Measurements from ENCODE around the gene KCNJ6. TPM values are rescaled to one million over a fixed set of nuclear protein-coding genes. Genes with fewer than 3 reads are reported as not detected.

The KCNJ6 gene
- polyA plus RNA-seq, 1 of the 3 experiments (the other 2 are of a cell fraction) = not detected

DNA sequence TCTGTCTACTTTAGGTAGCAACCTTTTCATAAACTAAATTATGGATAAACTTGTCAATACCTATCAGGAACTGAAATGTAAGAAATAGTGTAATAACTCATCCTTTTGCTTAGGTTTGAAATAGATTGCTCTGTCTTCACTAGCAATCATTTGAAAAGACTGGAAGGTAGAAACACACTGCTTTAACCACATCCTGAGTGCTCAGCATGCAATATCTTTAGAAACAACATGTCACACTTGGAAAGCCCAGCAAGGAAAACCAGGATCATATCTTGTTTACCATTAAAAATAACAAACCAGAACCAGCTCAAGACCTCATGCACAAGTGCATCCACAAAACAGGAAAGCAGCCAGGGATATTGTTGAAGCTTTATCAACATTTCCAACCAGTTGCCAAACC, 3.6 kb downstream of the KCNJ6 start:
- Histone ChIP-seq H3K27me3 (ENCODE audit: insufficient read depth) (peaks cover 26% of the 10 kb centered on the region), H3K4me2 (no peak overlapping the region), H3K4me3 (ENCODE audit: low read depth in 2 of 2, low read length in 1 of 2) (no peak overlapping the region), H3K4me1 (ENCODE audit: control insufficient read depth in 1 of 2, insufficient read depth in 2 of 2, low read depth in 1 of 2, low read length in 1 of 2) (peaks cover 0 to 7% of the 10 kb centered on the region in 2 experiments; a peak in 1 of 4 replicates), H3K9me3 (no peaks in the 10 kb centered on the region), H4K20me1 (ENCODE audit: insufficient read depth) (no peaks in the 10 kb centered on the region), H3K9me2 (no peaks in the 10 kb centered on the region), H3K79me2 (ENCODE audit: insufficient read depth) (no peaks in the 10 kb centered on the region), H3K36me3 (replicated peaks in 1 of 2; ENCODE audit: control insufficient read depth in 1 of 2, insufficient read depth in 2 of 2, low read length in 1 of 2) (no peaks in the 10 kb centered on the region), H3F3A (replicated peaks; ENCODE audit: insufficient read depth) (no peaks in the 10 kb centered on the region), H3K27ac (ENCODE audit: low read depth in 2 of 2, low read length in 1 of 2) (no peak overlapping the region), H3K9ac (no peak overlapping the region), H2AFZ (ENCODE audit: low read depth) (no peak overlapping the region)
- TF ChIP-seq NFIC (IDR thresholded peaks at IDR 0.05; ENCODE audit: borderline replicate concordance) = no peak
- TF ChIP-seq, protein P1, sequence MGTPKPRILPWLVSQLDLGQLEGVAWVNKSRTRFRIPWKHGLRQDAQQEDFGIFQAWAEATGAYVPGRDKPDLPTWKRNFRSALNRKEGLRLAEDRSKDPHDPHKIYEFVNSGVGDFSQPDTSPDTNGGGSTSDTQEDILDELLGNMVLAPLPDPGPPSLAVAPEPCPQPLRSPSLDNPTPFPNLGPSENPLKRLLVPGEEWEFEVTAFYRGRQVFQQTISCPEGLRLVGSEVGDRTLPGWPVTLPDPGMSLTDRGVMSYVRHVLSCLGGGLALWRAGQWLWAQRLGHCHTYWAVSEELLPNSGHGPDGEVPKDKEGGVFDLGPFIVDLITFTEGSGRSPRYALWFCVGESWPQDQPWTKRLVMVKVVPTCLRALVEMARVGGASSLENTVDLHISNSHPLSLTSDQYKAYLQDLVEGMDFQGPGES (IDR thresholded peaks at IDR 0.05; ENCODE audit: low read depth, low read length) = no peak
- TF ChIP-seq RFX5 (IDR thresholded peaks at IDR 0.05; ENCODE audit: low read length) = no peak
- TF ChIP-seq, protein P2, sequence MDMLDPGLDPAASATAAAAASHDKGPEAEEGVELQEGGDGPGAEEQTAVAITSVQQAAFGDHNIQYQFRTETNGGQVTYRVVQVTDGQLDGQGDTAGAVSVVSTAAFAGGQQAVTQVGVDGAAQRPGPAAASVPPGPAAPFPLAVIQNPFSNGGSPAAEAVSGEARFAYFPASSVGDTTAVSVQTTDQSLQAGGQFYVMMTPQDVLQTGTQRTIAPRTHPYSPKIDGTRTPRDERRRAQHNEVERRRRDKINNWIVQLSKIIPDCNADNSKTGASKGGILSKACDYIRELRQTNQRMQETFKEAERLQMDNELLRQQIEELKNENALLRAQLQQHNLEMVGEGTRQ (IDR thresholded peaks at IDR 0.05; ENCODE audit: borderline replicate concordance, low read depth, low read length) = no peak
- TF ChIP-seq FOSL2 (IDR thresholded peaks at IDR 0.05; ENCODE audit: borderline replicate concordance, low read depth) = no peak
- TF ChIP-seq, protein P3, sequence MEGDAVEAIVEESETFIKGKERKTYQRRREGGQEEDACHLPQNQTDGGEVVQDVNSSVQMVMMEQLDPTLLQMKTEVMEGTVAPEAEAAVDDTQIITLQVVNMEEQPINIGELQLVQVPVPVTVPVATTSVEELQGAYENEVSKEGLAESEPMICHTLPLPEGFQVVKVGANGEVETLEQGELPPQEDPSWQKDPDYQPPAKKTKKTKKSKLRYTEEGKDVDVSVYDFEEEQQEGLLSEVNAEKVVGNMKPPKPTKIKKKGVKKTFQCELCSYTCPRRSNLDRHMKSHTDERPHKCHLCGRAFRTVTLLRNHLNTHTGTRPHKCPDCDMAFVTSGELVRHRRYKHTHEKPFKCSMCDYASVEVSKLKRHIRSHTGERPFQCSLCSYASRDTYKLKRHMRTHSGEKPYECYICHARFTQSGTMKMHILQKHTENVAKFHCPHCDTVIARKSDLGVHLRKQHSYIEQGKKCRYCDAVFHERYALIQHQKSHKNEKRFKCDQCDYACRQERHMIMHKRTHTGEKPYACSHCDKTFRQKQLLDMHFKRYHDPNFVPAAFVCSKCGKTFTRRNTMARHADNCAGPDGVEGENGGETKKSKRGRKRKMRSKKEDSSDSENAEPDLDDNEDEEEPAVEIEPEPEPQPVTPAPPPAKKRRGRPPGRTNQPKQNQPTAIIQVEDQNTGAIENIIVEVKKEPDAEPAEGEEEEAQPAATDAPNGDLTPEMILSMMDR (IDR thresholded peaks at IDR 0.05) = no peak
- TF ChIP-seq SIN3A (IDR thresholded peaks at IDR 0.05; ENCODE audit: borderline replicate concordance, low read depth, low read length) = no peak
- no peak for TF ChIP-seq TEAD4 (IDR thresholded peaks at IDR 0.05; ENCODE audit: borderline replicate concordance, insufficient read depth)
- ChIA-PET CTCF (no interaction called here), POLR2A (no interaction called here)
- DNase-seq = no peak

DNA sequence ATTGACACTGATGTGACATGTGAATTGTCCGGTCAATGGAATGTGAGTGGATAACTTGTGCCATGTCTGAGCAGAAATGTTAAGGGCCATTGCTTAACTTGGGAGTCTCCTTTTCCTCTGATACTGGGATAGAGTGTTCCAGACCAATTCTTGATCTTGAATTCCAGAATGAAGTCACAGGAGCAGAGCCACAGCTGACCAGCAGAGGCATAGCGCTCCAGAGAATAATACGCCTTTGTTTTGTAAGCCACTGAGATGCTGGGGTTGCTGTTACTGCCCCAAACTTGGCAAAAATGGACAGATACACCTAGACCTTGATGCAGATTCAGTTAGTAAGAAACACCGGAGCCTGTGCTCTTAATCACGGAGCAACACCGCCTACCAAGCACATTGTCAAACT, 6.3 kb downstream of the KCNJ6 start:
- no peak for DNase-seq
- POLR2A ChIA-PET = no interaction called here
- CTCF ChIA-PET = no interaction called here
- 32% methylated on average over 6 of the region's 6 CpGs for WGBS (ENCODE audit: low lambda C conversion rate)
- Histone ChIP-seq H3K4me1 (ENCODE audit: control insufficient read depth in 1 of 2, insufficient read depth in 2 of 2, low read depth in 1 of 2, low read length in 1 of 2) (no peaks in the 10 kb centered on the region), H3K79me2 (ENCODE audit: insufficient read depth) (no peaks in the 10 kb centered on the region), H3K27me3 (ENCODE audit: insufficient read depth) (peaks cover 6% of the 10 kb centered on the region; the same call in 1 of the 2 replicates), H3F3A (replicated peaks; ENCODE audit: insufficient read depth) (no peaks in the 10 kb centered on the region), H3K4me2 (no peak overlapping the region), H3K27ac (ENCODE audit: low read depth in 2 of 2, low read length in 1 of 2) (no peak overlapping the region), H3K9me3 (no peaks in the 10 kb centered on the region), H3K36me3 (replicated peaks in 1 of 2; ENCODE audit: control insufficient read depth in 1 of 2, insufficient read depth in 2 of 2, low read length in 1 of 2) (no peaks in the 10 kb centered on the region), H4K20me1 (ENCODE audit: insufficient read depth) (no peaks in the 10 kb centered on the region), H2AFZ (ENCODE audit: low read depth) (no peak overlapping the region), H3K9me2 (no peaks in the 10 kb centered on the region), H3K4me3 (ENCODE audit: low read depth in 2 of 2, low read length in 1 of 2) (no peak overlapping the region), H3K9ac (no peak overlapping the region)
- TF ChIP-seq MEF2A (IDR thresholded peaks at IDR 0.05; ENCODE audit: borderline replicate concordance, low read depth) = no peak
- TF ChIP-seq, protein P3 (IDR thresholded peaks at IDR 0.05) = peak; percentile 15; the same call in 1 of the 2 replicates
